ENCODE results near the gene TNS3.

TNS3 gene

DNA sequence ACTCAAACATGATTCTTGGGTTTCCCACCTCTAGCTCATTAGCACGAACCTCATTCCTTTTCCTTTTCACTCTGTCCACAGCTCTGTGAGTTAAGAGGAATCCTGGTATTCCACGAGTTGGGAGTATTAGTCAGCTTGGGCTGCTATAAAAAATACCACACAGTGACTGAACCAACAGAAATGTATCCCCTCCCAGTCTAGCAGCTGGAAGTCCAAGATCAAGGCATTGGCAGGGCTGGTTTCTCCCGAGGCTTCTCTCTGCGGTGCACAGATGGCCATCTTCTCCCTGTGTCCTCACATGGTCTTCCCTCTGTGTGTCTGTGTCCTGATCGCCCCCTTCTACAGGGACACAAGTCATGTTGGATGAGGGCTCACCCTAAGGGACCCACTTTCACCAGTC is 261.6 kb downstream of the TNS3 start:
- no peak for DNase-seq (ENCODE audit: extremely low read depth in 1 of 2, low read depth in 1 of 2)

DNA sequence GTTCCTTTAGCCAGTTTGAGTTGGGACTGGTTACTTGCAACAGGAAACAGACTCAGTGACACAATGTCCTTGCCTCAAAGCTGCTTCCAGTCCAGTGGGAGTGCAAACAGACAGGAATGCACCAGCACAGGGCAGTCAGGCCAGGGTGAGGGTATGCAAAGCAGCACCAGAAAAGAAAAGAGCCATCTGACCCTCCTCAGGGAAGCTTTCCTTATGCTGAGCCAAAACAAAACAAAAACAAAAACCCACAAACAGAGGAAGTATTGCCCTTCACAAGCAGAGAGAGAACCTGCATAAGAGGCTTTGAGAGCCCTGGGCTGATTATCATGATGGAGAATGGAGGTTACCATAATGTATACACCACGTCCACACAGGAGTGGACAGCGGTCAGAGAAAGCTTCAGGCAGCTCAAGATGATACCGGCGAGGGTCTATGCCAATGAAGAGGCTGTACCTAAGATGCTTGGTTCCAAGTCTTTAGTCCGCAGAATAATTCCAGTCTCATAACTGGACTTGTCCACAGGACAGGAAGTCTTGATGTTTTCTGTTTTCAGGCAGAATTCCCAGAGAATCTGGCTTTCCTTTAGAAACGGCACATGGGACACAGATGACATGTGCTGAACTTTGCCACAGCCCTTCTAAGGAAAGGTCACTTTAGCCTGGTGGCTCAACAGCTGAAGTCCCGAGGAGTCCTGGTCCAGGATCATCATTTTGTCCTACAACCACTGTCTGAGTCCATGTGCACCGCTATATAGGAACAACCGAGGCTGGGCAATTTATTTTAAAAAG is 263.3 kb downstream of the TNS3 start:
- no peak for DNase-seq (ENCODE audit: extremely low read depth in 1 of 2, low read depth in 1 of 2)

DNA sequence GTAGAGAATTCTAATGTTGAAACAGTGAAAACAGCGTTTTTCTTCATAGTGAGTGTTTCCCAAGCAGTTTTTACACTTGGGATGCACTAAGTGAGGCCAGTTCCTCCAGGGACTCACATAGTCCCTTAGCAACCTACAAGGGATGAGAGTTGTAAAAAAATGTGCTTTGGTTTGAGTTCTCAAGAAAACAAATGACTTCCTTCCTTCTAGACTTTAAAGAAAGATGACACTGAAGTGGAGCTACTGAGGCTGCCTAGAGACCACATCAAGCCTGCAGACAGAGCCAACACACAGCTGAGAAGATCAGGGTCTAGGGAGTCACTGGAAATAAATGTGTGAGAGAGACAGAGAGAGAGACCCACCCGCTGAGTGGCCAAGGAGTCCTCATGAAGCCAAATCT is 264.4 kb downstream of the TNS3 start:
- no peak for DNase-seq (ENCODE audit: extremely low read depth in 1 of 2, low read depth in 1 of 2)

DNA sequence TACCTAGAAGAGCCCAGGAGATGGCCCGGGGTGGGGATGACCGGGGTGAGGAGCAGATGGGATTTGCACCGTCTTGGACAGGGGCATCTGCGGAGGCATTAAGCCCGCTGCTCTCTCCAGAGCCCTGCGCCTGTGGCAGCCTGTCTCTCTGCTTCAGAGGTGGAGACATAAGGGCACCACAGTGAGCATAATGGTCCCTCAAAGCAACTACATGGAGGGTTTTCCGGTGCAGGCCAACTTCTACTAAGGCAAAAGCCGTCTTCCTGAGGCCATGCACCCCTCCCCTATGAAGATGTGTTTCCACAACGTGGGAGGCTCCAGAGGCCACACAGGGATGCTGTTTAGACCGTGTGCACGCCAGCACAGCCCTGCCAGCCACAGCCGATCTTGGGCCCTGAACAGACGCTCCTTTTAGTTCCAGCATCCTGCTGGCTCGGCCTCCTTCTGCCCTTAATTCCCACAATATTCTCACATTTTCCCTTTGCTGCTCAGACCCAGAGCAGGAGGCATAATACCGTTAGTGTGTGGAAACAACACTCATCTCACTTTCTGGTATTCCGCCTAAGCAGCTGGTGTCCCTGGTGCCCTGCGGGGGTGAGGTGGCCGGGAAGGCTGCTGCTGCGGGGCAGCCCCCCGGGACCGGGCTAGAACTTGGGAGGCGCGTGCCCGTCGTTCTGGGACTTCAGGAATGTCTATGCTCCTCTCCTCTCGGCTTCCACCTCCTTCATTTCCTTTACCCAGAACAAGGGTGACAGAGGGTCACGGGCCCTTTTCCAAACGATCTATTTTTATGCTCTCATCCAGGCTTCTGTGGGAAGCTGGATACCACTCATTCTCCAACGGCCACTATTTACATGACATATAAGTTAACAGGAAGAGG is 266.9 kb downstream of the TNS3 start:
- DNase-seq (ENCODE audit: extremely low read depth in 1 of 2, low read depth in 1 of 2): no peak

DNA sequence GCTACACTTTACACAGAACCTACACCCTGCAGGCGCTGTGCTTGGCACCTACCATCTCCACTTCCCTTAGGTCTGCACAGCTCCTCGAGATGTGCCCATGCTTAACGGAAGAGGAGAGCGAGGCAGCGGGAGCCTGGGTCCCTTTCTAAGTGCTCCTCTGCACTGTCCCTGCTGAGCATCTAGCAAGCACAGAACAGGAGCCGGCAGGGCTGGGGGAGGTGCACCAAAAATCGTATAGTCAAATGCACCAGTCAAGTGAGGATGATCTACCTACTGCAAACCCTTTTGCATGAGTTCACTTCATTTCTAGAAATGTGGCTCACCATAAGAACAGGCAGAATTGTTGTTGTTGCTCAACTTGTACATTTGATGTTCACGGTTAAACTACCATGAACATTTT is 267.7 kb downstream of the TNS3 start:
- no peak for DNase-seq (ENCODE audit: extremely low read depth in 1 of 2, low read depth in 1 of 2)

DNA sequence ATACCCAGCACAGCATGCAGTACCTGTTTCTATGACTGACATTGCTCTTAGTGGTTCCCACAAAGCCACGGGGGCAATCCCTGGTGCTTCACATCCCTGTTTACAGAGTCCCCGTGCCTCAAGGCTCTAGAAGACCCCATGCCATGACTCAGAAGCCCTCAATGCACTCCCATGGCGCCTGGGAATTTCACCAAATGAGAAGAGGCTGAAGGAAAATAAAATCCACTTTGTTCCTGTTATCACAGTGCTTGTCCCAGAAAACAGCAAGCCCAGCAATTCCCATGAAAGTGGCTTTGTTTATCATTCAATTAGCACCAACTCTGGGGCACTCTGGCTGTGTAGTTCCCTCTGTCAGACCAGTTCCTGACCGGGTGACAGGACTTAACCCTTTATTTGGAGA is 268.3 kb downstream of the TNS3 start:
- no peak for DNase-seq (ENCODE audit: extremely low read depth in 1 of 2, low read depth in 1 of 2)

DNA sequence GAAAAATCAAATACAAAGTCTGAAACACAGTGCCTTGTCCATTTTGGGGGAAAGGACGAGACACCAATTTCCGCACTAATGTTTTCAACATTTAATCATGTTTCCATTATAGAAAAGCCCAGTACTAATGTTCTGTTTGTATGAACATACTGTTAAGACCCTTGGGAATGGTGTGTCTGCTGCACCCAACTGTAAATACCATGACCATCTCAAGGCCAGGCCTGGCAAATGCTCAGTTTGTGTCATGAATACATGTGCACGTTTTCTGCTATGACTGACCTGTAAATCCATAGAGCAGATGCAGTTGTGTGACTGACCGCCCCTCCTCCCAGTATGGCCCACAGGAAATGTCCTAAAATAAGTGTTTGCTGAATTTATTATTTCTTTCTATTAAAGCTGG is 270.0 kb downstream of the TNS3 start:
- DNase-seq (ENCODE audit: extremely low read depth in 1 of 2, low read depth in 1 of 2): no peak

DNA sequence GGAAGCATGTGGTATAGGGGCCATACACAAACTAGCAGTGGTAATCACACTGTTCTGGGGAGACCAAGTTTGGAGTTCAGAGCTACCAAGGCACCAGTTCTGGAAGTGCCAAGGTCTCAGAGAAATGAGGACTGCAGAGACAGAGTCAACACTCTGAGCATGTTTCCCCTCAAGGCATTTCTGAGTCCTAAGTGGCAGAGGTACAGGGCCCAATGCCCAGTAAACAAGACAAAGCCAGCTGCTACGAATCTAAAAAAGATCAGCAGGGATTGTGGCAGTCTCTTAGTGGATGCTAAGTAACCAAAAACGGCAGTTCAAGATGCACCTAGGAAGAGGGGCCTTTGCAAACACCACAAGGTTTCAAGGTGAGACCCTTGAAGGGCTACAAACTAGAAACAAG is 271.9 kb downstream of the TNS3 start:
- DNase-seq (ENCODE audit: extremely low read depth in 1 of 2, low read depth in 1 of 2): no peak

DNA sequence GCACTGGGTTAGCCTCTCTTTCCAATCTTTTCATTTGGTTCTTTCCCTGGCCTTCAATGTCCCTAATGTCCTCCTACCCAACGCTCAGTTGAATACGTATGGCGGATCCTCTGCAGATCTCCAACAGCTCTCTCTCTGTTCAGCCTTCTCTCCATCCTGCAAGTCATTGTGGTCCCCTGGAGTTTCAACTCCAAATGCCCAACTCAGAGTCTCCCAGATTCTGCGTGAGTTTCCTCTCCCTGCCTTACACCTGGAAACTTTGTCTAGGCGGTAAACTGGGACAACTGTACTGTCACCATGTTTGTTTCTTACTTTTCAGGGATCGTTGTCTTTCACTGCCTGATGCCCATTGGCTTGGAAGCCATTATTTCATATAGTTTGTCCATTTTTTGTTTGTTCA is 273.1 kb downstream of the TNS3 start:
- DNase-seq (ENCODE audit: extremely low read depth in 1 of 2, low read depth in 1 of 2): no peak

DNA sequence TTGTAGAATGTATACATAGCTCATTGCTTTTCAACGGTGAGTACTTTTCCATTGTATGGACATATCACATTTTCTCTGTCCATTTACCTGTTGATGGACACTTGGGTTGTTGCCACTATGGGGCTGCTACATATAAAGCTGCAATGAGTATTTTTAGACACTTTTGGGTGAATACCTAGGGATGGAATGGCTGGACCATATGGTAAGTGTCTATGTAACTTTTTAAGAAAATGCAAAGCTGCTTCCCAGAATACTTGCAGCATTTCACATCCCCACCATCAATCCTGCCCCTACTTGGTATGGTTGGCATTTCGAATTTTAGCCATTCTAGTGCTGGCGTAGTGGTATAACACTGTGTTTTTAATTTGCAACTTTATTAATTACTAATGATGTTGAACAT is 274.6 kb downstream of the TNS3 start:
- DNase-seq (ENCODE audit: extremely low read depth in 1 of 2, low read depth in 1 of 2): no peak

DNA sequence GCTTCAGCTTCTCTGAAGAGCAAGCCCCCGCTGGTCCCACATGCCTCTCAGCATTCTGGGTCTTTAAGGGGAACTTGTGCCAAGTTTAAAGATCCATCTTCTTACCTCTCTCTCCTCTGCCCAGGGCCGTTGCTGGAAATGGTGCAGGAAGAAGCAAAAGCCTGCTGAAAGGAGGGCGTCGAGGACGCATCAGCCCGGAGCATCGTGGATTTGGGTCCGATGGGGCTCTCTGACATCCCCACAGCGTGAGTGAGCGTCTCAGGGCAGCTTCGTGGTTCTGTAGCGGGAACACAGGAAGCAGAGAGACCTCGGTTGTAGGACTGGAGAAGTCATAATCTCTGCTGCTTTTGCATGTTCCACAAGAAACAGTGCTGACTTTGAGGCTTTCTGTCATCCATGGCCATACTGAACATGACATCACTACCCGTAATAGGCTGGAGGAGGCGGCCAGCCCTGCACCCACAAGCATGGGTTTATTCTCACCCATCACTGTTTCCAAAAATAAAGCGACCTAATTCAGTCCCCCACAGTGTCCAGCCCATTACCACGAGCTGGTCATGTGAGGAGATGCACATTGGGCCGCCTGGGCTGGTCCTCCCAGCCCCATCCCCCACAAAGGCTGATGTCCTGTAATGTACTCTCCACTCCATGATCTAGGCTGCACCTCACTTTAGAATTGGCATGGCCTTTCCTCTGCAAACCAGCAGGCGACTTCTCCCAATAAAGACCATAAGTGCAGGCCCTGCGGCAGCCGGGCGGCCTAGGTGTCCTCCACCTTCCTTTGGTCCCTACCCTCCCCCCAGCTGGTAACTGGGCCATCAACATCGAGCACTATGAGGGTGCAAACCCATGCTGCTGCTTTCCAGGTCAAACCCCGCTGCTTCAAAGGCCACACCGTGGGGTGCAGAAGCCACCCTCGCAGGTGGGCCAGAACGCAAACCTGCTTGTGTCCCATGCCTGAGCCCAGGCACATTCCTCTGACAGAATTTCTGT is 276.9 kb downstream of the TNS3 start:
- no peak for DNase-seq (ENCODE audit: extremely low read depth in 1 of 2, low read depth in 1 of 2)

DNA sequence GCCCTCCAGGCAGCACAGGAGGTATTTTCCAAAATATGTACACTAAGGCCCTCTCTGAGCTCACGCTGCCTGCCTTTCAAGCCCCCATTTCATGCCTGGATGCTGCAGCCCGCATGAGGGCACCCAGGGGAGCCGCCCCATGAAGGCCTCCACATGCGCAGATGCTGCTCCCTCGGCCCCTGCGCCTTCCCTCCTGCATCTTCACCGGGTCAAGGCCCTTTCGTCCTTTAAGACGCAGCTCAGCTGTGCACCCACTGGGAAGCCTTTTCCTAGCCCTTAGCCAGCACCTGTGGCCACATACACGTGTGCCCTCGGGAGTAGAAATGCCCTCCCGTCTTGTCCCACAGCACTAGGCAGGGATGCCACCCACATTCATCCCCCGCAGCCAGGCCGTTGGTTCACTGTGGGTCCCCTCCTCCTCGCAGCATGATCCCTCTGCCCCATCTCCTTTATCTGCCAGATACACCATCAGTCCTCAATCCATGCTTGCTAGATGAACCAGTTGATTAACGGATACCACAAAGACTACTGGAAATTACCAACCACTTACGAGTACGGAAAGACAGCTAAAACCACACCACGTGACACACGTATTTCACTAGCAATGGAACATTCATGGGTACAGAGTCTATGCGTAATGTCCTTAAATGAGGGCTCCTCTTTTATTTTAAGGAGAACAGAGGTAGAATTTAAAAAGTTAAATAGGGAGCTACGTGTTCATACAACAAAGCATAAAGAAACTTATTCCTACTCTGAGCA is 278.0 kb downstream of the TNS3 start:
- no peak for DNase-seq (ENCODE audit: extremely low read depth in 1 of 2, low read depth in 1 of 2)

DNA sequence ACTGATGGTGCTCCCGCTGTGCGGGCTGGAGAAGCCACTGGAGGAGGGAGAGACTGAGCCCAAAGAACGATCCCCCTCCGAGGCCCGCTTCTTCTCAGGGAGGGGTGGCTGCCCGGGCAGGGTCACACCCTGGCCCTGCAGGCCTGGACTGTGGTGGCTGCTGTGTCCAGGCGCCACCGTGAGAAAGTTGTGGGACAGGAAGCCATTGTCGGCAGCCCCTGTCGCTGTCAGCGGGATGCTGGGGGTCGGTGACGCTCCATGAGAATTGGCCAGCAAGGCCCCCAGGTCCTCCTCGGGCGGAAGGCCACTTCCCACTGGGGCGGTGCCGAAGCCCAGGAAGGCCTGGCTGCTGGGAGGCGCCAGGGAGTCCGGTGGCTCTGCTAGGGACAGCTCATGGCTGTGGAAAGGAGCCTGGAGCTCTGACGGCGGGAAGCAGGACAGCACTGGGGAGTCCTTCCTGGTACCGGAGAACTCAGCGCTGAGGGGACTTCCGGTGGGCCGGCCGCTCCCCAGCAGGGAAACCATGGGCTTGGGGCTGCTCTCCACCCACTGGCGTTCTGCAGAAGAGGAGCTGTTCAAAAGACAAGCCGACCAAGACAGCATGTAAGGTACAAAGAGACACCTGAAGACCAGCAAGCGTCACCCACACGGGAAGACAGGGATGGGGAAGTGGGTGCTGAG is 278.8 kb downstream of the TNS3 start:
- no peak for DNase-seq (ENCODE audit: extremely low read depth in 1 of 2, low read depth in 1 of 2)

DNA sequence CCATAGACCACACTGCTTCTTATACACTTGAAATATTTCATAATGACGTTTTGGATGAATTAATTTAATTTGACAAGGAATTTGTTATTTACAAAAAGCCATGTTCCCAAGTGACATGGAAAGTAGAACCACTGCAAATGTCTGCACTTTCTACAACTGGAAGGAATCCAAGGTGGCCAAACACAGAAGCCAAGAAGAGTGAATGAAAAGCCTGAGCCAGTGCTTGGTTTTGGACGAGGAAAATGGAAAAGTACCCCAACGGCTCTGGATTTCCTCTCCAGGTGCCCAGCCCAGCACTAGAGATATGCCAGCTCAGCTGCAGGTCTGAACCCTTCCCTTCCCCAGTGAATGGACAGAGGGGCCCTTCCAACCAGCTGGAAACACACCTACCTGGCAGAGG is 279.4 kb downstream of the TNS3 start:
- no peak for DNase-seq (ENCODE audit: extremely low read depth in 1 of 2, low read depth in 1 of 2)

DNA sequence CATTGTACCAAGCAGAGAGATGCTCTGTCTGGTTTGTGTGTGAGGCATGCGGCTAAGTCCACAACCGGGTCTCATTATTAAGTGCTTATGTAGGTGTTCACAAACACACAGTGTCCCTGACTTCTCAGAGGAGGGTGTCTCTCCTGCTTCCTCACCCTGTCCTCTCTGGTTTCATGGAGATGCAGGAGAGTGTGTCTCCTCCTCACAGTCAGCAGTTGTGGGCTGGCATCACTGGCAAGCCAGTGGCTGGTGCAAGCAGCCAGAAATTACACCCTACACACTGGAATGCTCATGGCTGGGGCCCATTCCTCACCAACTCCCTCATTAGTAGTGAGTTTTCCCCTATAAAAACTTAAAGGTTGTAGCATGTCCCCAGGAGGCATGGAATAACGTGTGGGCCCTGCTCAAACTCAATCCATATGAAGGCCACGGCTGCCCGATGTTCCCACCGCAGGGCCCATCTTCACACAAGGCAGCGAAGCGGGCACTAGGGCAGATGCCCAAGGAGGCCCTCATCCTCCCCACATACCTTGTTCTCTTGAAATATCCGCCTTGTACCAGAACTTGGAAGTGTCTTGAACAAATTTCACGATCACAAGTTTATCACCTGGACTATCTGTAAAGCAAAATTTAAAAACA is 280.1 kb downstream of the TNS3 start:
- no peak for DNase-seq (ENCODE audit: extremely low read depth in 1 of 2, low read depth in 1 of 2)

DNA sequence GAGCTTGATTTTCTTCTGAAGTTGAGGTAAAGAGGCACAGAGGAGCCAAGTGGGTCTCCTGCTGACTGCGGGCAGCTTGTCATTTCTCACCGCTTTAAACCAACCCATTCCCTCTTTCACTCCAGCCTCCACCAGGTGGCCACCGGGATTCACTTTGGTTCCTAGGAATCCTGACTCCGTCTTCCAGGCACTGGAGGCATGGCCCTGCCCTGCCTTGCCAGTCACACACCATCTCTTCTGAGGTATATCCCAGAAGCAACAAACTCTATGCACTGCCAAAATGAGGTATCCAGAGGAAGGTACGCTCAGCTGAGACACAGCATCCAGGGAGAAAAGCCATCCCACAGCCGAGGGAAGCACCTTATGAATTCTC is 280.8 kb downstream of the TNS3 start:
- no peak for DNase-seq (ENCODE audit: extremely low read depth in 1 of 2, low read depth in 1 of 2)

DNA sequence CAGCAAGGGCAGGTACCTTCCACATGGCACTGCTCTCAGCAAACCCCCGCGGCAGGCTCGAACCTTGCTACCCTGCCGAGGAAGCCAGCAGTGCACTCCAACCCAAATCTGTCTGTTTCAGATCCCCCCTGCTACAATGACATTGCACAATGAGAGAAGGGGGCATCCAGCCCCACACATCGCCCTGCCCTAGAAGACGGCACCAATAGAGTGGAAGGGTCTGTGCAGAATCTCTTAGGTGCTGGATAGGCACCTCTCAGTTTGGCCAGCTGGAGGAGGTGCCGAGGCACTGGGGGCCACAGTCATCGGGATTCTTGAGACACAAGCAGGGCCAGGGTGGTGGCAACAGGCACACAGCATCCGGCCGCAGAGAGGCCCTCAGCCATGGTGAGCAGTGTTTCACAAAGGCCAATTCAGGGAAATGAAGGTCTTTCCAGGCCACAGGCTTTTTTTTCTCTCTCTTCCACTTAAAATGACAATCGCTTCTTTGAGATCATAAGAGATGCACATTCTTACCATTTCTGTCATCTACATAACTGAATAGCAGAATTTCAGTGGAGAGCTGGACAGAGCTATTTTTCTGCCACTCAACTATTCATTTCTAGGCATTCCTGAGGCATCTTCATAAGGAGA is 281.3 kb downstream of the TNS3 start:
- DNase-seq (ENCODE audit: extremely low read depth in 1 of 2, low read depth in 1 of 2): no peak

DNA sequence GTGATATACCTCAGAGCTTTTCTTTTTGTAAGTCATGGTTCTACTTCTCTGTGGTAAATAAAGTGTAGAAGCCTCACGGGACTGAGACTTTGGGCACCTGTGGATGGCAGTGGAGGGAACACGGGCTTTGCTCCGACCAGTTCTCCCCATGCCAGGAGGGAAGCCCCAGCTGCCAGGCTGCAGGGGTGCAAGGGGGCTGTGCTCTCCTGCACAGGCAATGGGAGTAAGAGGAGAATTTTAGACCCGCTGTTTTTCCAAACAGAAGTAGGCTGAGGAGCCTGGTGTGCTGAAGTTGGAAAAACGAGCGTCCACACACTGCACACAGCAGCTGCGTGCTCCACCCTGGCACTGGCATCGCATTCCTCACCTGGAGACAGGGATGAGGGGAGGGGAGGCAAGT is 282.4 kb downstream of the TNS3 start:
- no peak for DNase-seq (ENCODE audit: extremely low read depth in 1 of 2, low read depth in 1 of 2)

DNA sequence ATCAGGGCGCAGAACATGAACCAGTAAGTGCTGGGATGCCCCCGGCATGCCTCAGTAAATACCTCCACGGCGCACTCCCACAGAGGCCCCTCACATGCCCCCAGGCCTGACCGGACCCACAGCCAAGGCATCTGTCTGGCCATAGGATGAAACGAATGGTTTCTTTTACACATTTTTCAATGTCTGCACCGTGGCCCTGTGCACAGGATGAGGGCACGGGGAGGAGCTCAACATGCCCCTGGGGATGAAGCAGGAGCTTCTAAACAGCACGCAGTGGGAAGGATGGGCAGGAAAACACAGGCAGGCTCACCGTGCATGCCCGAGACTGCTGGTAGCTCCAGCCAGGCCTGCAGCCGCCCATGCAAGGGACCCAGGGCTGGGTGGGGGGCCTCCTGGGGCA is 283.3 kb downstream of the TNS3 start:
- no peak for DNase-seq (ENCODE audit: extremely low read depth in 1 of 2, low read depth in 1 of 2)

Data from activated CD8-positive, alpha-beta memory T cell treated with anti-CD3 and anti-CD28 coated beads for 1 hour (primary cell).